Inferior parietal cortex (tissue), 1 donor: ENCODE measurements around the gene ZNF653.
"Not testable (repeated sequence)": the region's sequence is repeated elsewhere in the genome, so short reads cannot be mapped to it uniquely, and the experiment has no call there.

ENCODE experiments used
- DNase-seq: peaks from one replicate; pipeline ENCODE4 v3.0.0-alpha.2; 2016; ENCODE audit errors: extremely low spot score

Gene ZNF653

GRCh38 chr19:11433526-11433925, 72.1 kb downstream of the ZNF653 start:
- DNase-seq: not testable (repeated sequence)
